Measurements from ENCODE around the gene VGLL1.

The VGLL1 gene

DNA sequence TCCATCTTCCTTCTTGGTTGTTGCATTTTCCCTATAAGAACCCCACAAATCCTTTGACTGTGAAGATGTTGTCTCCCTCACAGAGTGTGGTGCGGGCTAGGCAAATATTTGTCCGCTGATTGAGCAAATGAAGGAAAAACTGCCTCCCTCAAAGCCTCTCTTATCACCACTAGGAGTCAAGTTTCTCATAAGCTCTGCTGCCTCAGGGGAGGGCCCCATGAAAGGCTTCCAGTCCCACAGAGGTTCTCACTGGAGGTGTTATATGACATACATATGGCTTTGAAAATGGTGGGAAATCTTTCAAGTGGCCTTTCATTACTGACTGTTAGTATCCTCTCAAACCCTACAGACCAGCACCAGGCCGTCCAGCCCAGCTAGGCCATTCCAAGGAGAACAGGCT is 9.3 kb downstream of the VGLL1 start (continued):
- TF ChIP-seq, protein P1, sequence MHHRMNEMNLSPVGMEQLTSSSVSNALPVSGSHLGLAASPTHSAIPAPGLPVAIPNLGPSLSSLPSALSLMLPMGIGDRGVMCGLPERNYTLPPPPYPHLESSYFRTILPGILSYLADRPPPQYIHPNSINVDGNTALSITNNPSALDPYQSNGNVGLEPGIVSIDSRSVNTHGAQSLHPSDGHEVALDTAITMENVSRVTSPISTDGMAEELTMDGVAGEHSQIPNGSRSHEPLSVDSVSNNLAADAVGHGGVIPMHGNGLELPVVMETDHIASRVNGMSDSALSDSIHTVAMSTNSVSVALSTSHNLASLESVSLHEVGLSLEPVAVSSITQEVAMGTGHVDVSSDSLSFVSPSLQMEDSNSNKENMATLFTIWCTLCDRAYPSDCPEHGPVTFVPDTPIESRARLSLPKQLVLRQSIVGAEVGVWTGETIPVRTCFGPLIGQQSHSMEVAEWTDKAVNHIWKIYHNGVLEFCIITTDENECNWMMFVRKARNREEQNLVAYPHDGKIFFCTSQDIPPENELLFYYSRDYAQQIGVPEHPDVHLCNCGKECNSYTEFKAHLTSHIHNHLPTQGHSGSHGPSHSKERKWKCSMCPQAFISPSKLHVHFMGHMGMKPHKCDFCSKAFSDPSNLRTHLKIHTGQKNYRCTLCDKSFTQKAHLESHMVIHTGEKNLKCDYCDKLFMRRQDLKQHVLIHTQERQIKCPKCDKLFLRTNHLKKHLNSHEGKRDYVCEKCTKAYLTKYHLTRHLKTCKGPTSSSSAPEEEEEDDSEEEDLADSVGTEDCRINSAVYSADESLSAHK (tag by site-specific recombination; IDR thresholded peaks at IDR 0.05) = 0 out of 2 replicates have a peak, but pooled peaks have one; percentile 16
- TF ChIP-seq, protein P2, sequence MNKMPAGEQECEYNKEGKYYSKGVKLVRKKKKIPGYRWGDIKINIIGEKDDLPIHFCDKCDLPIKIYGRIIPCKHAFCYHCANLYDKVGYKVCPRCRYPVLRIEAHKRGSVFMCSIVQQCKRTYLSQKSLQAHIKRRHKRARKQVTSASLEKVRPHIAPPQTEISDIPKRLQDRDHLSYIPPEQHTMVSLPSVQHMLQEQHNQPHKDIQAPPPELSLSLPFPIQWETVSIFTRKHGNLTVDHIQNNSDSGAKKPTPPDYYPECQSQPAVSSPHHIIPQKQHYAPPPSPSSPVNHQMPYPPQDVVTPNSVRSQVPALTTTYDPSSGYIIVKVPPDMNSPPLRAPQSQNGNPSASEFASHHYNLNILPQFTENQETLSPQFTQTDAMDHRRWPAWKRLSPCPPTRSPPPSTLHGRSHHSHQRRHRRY (tag by site-specific recombination; IDR thresholded peaks at IDR 0.05) = no peak
- TF ChIP-seq ZNF18 (tag by site-specific recombination; IDR thresholded peaks at IDR 0.05) = no peak
- peak; percentile 92 for TF ChIP-seq TCF7L2 (IDR thresholded peaks at IDR 0.05; ENCODE audit: borderline replicate concordance, low read depth, low read length)

DNA sequence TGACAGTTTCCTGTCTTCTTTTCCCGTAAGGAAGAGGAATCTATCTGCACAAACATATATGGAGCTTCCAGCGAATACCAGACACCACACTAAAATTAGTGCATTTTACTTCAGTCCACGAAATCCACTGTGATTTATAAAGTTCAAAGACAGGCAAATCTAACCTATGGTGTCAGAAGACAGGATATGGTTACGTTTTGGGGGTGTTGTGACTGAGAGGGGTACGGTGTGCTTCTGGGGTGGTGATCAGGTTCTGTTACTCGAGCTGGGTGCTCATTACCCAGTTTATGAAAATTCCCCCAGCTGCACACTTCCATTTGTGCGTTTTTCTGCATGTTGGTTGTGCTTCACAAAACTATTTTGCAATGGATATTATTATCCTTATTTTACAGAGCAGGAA is 10.3 kb downstream of the VGLL1 start:
- Histone ChIP-seq H3K9me3 (ENCODE audit: control insufficient read depth, insufficient read depth, low read depth, low read length) (no peaks in the 10 kb centered on the region), H3K4me3 (ENCODE audit: low read depth, low read length) (no peak overlapping the region), H3K4me1 (ENCODE audit: control insufficient read depth, insufficient read depth, low read length) (peaks cover 9% of the 10 kb centered on the region), H3K36me3 (ENCODE audit: control insufficient read depth in 2 of 2, insufficient read depth in 1 of 2, low read length in 2 of 2) (no peaks in the 10 kb centered on the region), H3K27ac (ENCODE audit: extremely low read depth, low read depth, low read length) (no peak overlapping the region)
- POLR2A ChIA-PET = no interaction called here
- TF ChIP-seq ZNF585B (tag by site-specific recombination; IDR thresholded peaks at IDR 0.05) (no peak), ZBTB8A (tag by site-specific recombination; IDR thresholded peaks at IDR 0.05) (no peak), SP3 (tag by site-specific recombination; IDR thresholded peaks at IDR 0.05) (no peak)
- TF ChIP-seq, protein P3, sequence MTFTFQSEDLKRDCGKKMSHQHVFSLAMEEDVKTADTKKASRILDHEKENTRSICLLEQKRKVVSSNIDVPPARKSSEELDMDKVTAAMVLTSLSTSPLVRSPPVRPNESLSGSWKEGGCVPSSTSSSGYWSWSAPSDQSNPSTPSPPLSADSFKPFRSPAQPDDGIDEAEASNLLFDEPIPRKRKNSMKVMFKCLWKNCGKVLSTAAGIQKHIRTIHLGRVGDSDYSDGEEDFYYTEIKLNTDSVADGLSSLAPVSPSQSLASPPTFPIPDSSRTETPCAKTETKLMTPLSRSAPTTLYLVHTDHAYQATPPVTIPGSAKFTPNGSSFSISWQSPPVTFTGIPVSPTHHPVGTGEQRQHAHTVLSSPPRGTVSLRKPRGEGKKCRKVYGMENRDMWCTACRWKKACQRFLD (tag by site-specific recombination; IDR thresholded peaks at IDR 0.05) = no peak
- CTCF ChIA-PET = interaction anchor here (1.0 kb wide), 1 partner anchor 153 kb away, joined by 4 read pairs; no protein-coding TSS in a partner anchor

GRCh38 chrX:136546371-136546781 is 14.4 kb downstream of the VGLL1 start:
- ChIA-PET POLR2A (no interaction called here), CTCF (interaction anchor here (0.5 kb wide), 1 partner anchor 539 kb away, joined by 4 read pairs; no protein-coding TSS in a partner anchor)
- no peaks in the 10 kb centered on the region for H3K9me3 ChIP-seq (ENCODE audit: control insufficient read depth, insufficient read depth, low read depth, low read length)
- no peak for TF ChIP-seq ZNF37A (tag by site-specific recombination; IDR thresholded peaks at IDR 0.05)
- TF ChIP-seq ZNF514 (tag by site-specific recombination; IDR thresholded peaks at IDR 0.05) = no peak
- no peak for TF ChIP-seq ZBTB8A (tag by site-specific recombination; IDR thresholded peaks at IDR 0.05)
- no peak for TF ChIP-seq MZF1 (tag by site-specific recombination; IDR thresholded peaks at IDR 0.05; ENCODE audit: borderline replicate concordance)
- TF ChIP-seq ZNF114 (tag by site-specific recombination; IDR thresholded peaks at IDR 0.05) = no peak
- no peak for TF ChIP-seq ZNF544 (tag by site-specific recombination; IDR thresholded peaks at IDR 0.05)
- TF ChIP-seq, protein P4, sequence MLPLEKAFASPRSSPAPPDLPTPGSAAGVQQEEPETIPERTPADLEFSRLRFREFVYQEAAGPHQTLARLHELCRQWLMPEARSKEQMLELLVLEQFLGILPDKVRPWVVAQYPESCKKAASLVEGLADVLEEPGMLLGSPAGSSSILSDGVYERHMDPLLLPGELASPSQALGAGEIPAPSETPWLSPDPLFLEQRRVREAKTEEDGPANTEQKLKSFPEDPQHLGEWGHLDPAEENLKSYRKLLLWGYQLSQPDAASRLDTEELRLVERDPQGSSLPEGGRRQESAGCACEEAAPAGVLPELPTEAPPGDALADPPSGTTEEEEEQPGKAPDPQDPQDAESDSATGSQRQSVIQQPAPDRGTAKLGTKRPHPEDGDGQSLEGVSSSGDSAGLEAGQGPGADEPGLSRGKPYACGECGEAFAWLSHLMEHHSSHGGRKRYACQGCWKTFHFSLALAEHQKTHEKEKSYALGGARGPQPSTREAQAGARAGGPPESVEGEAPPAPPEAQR (tag by site-specific recombination; IDR thresholded peaks at IDR 0.05) = no peak
- TF ChIP-seq ZIC2 (tag by site-specific recombination; IDR thresholded peaks at IDR 0.05) = no peak
- TF ChIP-seq, protein P5, sequence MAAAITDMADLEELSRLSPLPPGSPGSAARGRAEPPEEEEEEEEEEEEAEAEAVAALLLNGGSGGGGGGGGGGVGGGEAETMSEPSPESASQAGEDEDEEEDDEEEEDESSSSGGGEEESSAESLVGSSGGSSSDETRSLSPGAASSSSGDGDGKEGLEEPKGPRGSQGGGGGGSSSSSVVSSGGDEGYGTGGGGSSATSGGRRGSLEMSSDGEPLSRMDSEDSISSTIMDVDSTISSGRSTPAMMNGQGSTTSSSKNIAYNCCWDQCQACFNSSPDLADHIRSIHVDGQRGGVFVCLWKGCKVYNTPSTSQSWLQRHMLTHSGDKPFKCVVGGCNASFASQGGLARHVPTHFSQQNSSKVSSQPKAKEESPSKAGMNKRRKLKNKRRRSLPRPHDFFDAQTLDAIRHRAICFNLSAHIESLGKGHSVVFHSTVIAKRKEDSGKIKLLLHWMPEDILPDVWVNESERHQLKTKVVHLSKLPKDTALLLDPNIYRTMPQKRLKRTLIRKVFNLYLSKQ (tag by site-specific recombination; IDR thresholded peaks at IDR 0.05; ENCODE audit: borderline replicate concordance) = no peak
- TF ChIP-seq ZNF596 (tag by site-specific recombination; IDR thresholded peaks at IDR 0.05) = no peak
- no peak for TF ChIP-seq ZNF692 (tag by site-specific recombination; IDR thresholded peaks at IDR 0.05)
- TF ChIP-seq ZNF426 (tag by site-specific recombination; IDR thresholded peaks at IDR 0.05) = no peak
- no peak for TF ChIP-seq ZNF16 (tag by site-specific recombination; IDR thresholded peaks at IDR 0.05; ENCODE audit: low read depth)
- no peak for TF ChIP-seq ZNF510 (tag by site-specific recombination; IDR thresholded peaks at IDR 0.05; ENCODE audit: insufficient replicate concordance)
- TF ChIP-seq ZNF473 (tag by site-specific recombination; IDR thresholded peaks at IDR 0.05) = no peak
- TF ChIP-seq ZNF600 (tag by site-specific recombination; IDR thresholded peaks at IDR 0.05) = no peak

More at GRCh38 chrX:136546371-136546781, 14.4 kb downstream of the VGLL1 start:
- H3K4me3 ChIP-seq (ENCODE audit: low read depth, low read length) = no peak overlapping the region
- peaks cover 3% of the 10 kb centered on the region for H3K4me1 ChIP-seq (ENCODE audit: control insufficient read depth, insufficient read depth, low read length)
- H3K27ac ChIP-seq (ENCODE audit: extremely low read depth, low read depth, low read length) = no peak overlapping the region
- no peaks in the 10 kb centered on the region for H3K36me3 ChIP-seq (ENCODE audit: control insufficient read depth in 2 of 2, insufficient read depth in 1 of 2, low read length in 2 of 2)

Measured in HEK293 (cell line).